Sigmoid colon (tissue), 7 donors: ENCODE data around the gene CCR7. TPM values are rescaled to one million over a fixed set of nuclear protein-coding genes. Genes with fewer than 3 reads are reported as not detected.

ENCODE experiments used
- DNase-seq: peaks from one replicate; pipeline ENCODE4 v3.0.0-alpha.2; 2019
- H3K27ac ChIP-seq, 4 donors: fragments of 200-600 bp; sonication (generic); one replicate each; pipeline ENCODE4 v1.5.1; 2016 to 2019; ENCODE audit warnings: mild to moderate bottlenecking in 1 of 4
- H3K27me3 ChIP-seq, 3 donors: fragments of 200-600 bp; sonication (generic); one replicate each; pipeline ENCODE4 v1.5.1; 2019; ENCODE audit warnings: mild to moderate bottlenecking in 1 of 3
- H3K36me3 ChIP-seq, 4 donors: fragments of 200-600 bp; sonication (generic); one replicate each; pipeline ENCODE4 v1.5.1; 2016 to 2019
- H3K4me1 ChIP-seq, 4 donors: fragments of 200-600 bp; sonication (generic); one replicate each; pipeline ENCODE4 v1.5.1; 2017 to 2019
- H3K4me3 ChIP-seq, 4 donors: fragments of 200-600 bp; sonication (generic); one replicate each; pipeline ENCODE4 v1.5.1; 2017 to 2019; ENCODE audit warnings: mild to moderate bottlenecking in 2 of 4, moderate library complexity in 1 of 4
- H3K9me3 ChIP-seq, 4 donors: fragments of 200-600 bp in 3 of 4; sonication (generic) in 3 of 4; one replicate each; pipeline versions ENCODE4 v1.5.1 to v1.6.1; 2013 to 2019
- EP300 ChIP-seq, 4 donors: sonication (generic); formaldehyde crosslinking; IDR thresholded peaks; one replicate each; pipeline ENCODE4 v1.6.1; 2017; ENCODE audit warnings: antibody characterized with exemption in 4 of 4
- POLR2A ChIP-seq, 2 donors: fragments of 450-650 bp; IDR thresholded peaks; one replicate each; pipeline ENCODE4 v1.6.1; 2016; ENCODE audit warnings: antibody characterized with exemption in 2 of 2, mild to moderate bottlenecking in 2 of 2, moderate library complexity in 2 of 2
- POLR2AphosphoS5 ChIP-seq, 4 donors: sonication (generic); formaldehyde crosslinking; IDR thresholded peaks; one replicate each; pipeline ENCODE4 v1.6.1; 2017; ENCODE audit warnings: antibody characterized with exemption in 4 of 4
- WGBS, 2 donors: extraction: QIAGEN DNeasy Blood & Tissue Kit; methylation state at CpG; one replicate each; pipeline ENCODE4 v1.1.7; 2013; 5-methylcytosine and 5-hydroxymethylcytosine counted together
- intact Hi-C: fragments of 100-400 bp; cut with DNase I; formaldehyde crosslinking; loops from one replicate; pipeline ENCODE4 v1.15.1; 2023
- polyA plus RNA-seq, 3 donors: library from polyadenylated mRNA; stranded (reverse); fragments of 200-250 nt; gene quantifications; one replicate each; pipeline ENCODE4 v1.2.3, GENCODE V29; 2013
- total RNA-seq, 4 donors: library from RNA; depleted of rRNA; stranded (reverse); fragments of >200 nt; gene quantifications; one replicate each; pipeline ENCODE4 v1.1.0, GENCODE V29; 2016
- TF ChIP-seq, protein P1 (sequence below), 4 experiments: fragments of 450-650 bp in 3 of 4; fragments of 200-600 bp in 1 of 4; IDR thresholded peaks; one replicate each; pipeline ENCODE4 v1.5.1; 2016 to 2019; ENCODE audit warnings: antibody characterized with exemption in 4 of 4, mild to moderate bottlenecking in 3 of 4, moderate library complexity in 2 of 4
- donor health status: healthy with polysubstance abuse.
- donor health status: Bipolar disorder and iron deficiency.
- donor health status: healthy.

The CCR7 gene
- total and polyA plus RNA-seq, 7 donors = 73.5 TPM; not detected in 6

DNA sequence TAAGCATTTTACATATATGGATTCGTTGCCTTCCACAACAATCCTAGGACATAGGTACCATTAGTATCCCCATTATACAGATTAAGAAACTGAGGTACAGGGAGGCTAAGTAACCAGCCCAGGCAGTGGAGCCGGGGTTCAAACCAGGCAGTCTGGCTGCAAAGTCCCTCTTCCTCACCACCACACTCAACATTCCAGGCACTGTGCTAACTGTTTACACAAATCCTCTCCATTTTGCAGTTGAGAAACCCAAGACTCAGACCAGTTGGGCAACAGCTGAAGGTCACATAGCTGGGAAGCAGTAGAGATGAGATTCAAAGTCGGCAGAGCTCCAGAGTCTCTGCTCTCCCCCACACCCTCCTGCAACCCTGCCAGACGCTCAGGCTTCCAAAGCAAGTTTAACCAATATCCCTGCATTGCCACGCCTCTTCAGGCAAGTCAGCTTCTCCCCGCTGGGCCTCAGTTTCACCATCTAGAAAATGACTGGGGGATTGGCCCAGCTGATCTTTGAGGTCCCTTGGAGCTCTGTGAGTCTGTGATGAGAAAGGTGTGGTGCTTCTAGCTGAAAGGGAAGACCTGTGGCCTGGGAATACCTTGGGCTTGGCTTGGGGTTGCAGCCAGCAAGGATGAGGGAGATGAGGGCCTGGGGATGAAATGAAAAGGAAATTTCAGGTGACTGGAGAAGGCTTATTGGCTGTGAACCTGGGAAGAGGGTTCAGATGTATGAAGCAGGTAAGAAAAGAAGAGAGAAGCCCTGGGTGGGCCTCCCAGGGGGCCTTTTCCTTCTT, 14.0 kb downstream of the CCR7 start:
- Histone ChIP-seq H3K4me1 (peaks cover 0 to 79% (median 71%) of the 10 kb centered on the region in 4 donors), H3K4me3 (no peak overlapping the region), H3K36me3 (no peaks in the 10 kb centered on the region), H3K27ac (peak overlapping the region; percentile 74 to 90 (median 87)), H3K9me3 (no peaks in the 10 kb centered on the region), H3K27me3 (no peaks in the 10 kb centered on the region)
- TF ChIP-seq POLR2AphosphoS5 (IDR thresholded peaks at IDR 0.05) (peak; percentile 74 to 92 (median 80)), POLR2A (IDR thresholded peaks at IDR 0.05) (no peak), EP300 (IDR thresholded peaks at IDR 0.05) (peak in 2 of 4 donors; percentile 69 to 75)
- TF ChIP-seq, protein P1, sequence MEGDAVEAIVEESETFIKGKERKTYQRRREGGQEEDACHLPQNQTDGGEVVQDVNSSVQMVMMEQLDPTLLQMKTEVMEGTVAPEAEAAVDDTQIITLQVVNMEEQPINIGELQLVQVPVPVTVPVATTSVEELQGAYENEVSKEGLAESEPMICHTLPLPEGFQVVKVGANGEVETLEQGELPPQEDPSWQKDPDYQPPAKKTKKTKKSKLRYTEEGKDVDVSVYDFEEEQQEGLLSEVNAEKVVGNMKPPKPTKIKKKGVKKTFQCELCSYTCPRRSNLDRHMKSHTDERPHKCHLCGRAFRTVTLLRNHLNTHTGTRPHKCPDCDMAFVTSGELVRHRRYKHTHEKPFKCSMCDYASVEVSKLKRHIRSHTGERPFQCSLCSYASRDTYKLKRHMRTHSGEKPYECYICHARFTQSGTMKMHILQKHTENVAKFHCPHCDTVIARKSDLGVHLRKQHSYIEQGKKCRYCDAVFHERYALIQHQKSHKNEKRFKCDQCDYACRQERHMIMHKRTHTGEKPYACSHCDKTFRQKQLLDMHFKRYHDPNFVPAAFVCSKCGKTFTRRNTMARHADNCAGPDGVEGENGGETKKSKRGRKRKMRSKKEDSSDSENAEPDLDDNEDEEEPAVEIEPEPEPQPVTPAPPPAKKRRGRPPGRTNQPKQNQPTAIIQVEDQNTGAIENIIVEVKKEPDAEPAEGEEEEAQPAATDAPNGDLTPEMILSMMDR (IDR thresholded peaks at IDR 0.05) = no peak
- WGBS, 2 donors = 77 to 82% methylated on average over 6 of the region's 6 CpGs
- intact Hi-C loops = loop anchor here (5.0 kb wide), 2 partner anchors 109 to 249 kb away; partner anchors contain the start of gene IGFBP4
- peak; percentile 95 for DNase-seq

- peak in 3 of 4 donors; percentile 39 to 67 (median 63) for TF ChIP-seq POLR2AphosphoS5 (IDR thresholded peaks at IDR 0.05)
- no peak for TF ChIP-seq POLR2A (IDR thresholded peaks at IDR 0.05)
- intact Hi-C loops = loop anchor here (5.0 kb wide), 2 partner anchors 108 to 248 kb away; partner anchors contain the start of gene IGFBP4
- DNase-seq = peak; percentile 88
- Histone ChIP-seq H3K4me1 (peaks cover 0 to 79% (median 71%) of the 10 kb centered on the region in 4 donors), H3K4me3 (no peak overlapping the region), H3K9me3 (no peaks in the 10 kb centered on the region), H3K27ac (peak overlapping the region; percentile 74 to 90 (median 87)), H3K36me3 (no peaks in the 10 kb centered on the region), H3K27me3 (no peaks in the 10 kb centered on the region)
- WGBS, 2 donors = 79 to 85% methylated on average over 8 of the region's 8 CpGs
Measured at GRCh38 chr17:40550608-40551007, 14.7 kb downstream of the CCR7 start.

DNA sequence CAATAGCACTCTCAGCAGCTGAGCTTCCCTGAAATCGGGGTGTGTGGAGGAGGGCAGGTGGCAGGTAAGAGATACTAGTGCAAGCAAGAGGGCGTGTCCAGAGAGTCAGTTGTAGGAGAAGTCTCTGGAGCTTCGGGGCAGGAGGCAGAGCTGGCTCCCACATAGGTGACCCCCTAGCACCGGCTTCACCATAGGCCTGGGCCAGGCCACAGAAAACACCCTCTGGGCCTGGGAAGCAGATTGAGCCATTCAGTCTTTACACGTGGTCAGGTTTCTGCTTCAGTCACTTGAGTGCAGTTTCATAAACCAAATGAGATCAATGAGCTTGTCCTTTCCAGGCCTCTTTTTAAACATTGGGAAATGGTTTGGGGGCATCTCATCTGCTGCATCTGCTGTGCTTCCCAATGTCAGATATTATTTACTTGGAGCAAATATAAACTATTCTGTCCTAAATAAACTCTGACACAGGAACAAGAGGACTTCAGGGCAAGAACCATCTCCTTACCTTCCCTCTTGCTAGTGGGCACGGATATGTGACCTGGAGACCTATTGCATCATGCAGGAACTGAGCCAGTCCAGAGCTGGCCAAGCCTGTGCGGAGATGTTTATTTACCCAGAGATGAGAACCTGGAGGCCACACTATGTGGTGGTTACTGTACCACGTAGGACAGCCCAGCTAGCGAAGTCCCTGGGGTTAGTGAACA, 16.1 kb downstream of the CCR7 start:
- H3K4me3 ChIP-seq = no peak overlapping the region
- no peaks in the 10 kb centered on the region for H3K9me3 ChIP-seq
- 41 to 54% methylated on average over 9 of the region's 9 CpGs for WGBS, 2 donors
- peak overlapping the region; percentile 74 to 90 (median 87) for H3K27ac ChIP-seq
- peak; percentile 87 for DNase-seq
- H3K27me3 ChIP-seq = no peaks in the 10 kb centered on the region
- intact Hi-C loops = no loop called here
- H3K4me1 ChIP-seq = peaks cover 0 to 73% (median 67%) of the 10 kb centered on the region in 4 donors
- no peaks in the 10 kb centered on the region for H3K36me3 ChIP-seq
- TF ChIP-seq, protein P1 (IDR thresholded peaks at IDR 0.05) = no peak
- TF ChIP-seq EP300 (IDR thresholded peaks at IDR 0.05) (peak in 2 of 4 donors; percentile 30 to 59), POLR2AphosphoS5 (IDR thresholded peaks at IDR 0.05) (peak; percentile 51 to 71 (median 62))

DNA sequence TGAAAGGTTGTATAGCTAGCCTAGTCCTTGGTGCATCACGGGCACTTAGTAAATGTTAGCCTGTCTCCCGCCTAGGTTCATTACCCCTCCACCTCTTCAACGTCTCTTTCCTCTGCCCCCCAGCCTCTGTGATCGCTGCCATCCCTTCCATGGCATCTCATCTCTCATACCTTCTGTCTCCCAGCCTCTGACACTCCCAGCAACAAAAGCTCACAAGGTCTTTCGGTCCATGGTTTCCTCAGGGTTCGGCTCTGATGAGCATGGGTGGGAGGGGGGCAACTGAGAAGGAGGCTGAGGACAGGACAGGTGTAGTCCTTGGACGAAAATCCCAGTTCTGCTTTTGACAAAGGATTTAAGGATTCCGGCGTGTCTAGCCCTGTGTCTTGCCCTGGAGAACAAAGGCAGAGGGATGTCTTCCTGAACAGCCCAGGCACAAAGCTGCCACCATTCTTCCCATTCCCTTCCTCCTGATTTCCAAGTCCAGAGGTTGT, 16.7 kb downstream of the CCR7 start:
- Histone ChIP-seq H3K36me3 (no peaks in the 10 kb centered on the region), H3K27me3 (no peaks in the 10 kb centered on the region), H3K4me1 (peaks cover 0 to 72% (median 66%) of the 10 kb centered on the region in 4 donors), H3K27ac (peak overlapping the region; percentile 74 to 90 (median 87)), H3K9me3 (no peaks in the 10 kb centered on the region), H3K4me3 (no peak overlapping the region)
- TF ChIP-seq EP300 (IDR thresholded peaks at IDR 0.05) = no peak
- no peak for TF ChIP-seq POLR2A (IDR thresholded peaks at IDR 0.05)
- TF ChIP-seq, protein P1 (IDR thresholded peaks at IDR 0.05) = no peak
- no peak for TF ChIP-seq POLR2AphosphoS5 (IDR thresholded peaks at IDR 0.05)
- no peak for DNase-seq
- WGBS, 2 donors = 58 to 80% methylated on average over 9 of the region's 9 CpGs
- intact Hi-C loops = no loop called here
